Activated CD8-positive, alpha-beta memory T cell treated with anti-CD3 and anti-CD28 coated beads for 4 hours (primary cell): ENCODE data around the gene RXYLT1.
"Not testable (repeated sequence)": the region's sequence is repeated elsewhere in the genome, so short reads cannot be mapped to it uniquely, and the experiment has no call there.

Experiments
- DNase-seq, 2 donors: peaks; one replicate each; pipeline ENCODE4 v3.0.0-alpha.2; 2020; ENCODE audit warnings: low read depth in 2 of 2

RXYLT1 gene

GRCh38 chr12:63779498-63780481 is at the start of gene RXYLT1:
Gene RXYLT1, plus strand, starts transcription at chr12:63779909. Its CDS starts 52 bp downstream, at chr12:63779961.
- DNase-seq = peak; percentile 63 to 68

GRCh38 chr12:63732779-63733178 is 46.9 kb upstream of the RXYLT1 start:
- not testable (repeated sequence) for DNase-seq

GRCh38 chr12:63733585-63733984 is 46.1 kb upstream of the RXYLT1 start:
- DNase-seq = not testable (repeated sequence)

GRCh38 chr12:63740551-63740950 is 39.2 kb upstream of the RXYLT1 start:
- DNase-seq = not testable (repeated sequence)

GRCh38 chr12:63741431-63741830 is 38.3 kb upstream of the RXYLT1 start:
- not testable (repeated sequence) for DNase-seq

- DNase-seq = not testable (repeated sequence)
Measured at GRCh38 chr12:63744110-63744509, 35.6 kb upstream of the RXYLT1 start.

DNA sequence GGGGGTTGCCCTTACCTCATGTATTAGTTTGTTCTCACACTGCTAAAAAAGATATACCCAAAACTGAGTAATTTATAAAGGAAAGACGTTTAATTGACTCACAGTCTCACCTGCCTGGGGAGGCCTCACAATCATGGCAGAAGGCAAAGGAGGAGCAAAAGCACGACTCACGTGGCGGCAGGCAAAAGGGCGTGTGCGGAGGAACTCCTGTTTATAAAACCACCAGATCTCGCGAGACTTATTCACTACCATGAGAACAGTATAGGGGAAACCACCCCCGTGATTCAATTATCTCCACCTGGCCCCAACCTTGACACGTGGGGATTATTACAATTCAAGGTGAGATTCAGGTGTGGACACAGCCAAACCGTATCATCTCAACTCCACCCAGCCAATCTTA is 33.2 kb upstream of the RXYLT1 start:
- DNase-seq = not testable (repeated sequence)

DNA sequence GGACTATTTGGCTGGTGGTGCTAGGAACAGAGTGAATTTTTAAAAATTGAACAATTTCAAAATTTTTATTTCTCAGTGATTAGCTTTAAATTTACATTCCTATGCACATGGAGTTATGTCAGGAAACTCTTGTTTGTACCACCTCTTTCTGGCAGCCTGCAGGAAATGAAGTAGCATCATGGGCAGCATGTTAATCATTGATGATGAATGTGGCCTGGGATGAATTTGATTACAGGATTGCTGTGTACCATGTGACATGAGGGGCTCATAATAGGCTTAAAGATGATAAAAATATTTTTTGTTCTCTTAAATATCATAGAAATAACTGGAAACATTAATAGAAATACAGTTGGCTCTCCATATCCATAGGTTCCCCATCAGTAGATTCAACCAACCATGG is 32.6 kb upstream of the RXYLT1 start:
- not testable (repeated sequence) for DNase-seq

- DNase-seq = no peak
Measured at GRCh38 chr12:63747553-63747952, 32.2 kb upstream of the RXYLT1 start.

GRCh38 chr12:63752283-63752682 is 27.4 kb upstream of the RXYLT1 start:
- DNase-seq = no peak

DNA sequence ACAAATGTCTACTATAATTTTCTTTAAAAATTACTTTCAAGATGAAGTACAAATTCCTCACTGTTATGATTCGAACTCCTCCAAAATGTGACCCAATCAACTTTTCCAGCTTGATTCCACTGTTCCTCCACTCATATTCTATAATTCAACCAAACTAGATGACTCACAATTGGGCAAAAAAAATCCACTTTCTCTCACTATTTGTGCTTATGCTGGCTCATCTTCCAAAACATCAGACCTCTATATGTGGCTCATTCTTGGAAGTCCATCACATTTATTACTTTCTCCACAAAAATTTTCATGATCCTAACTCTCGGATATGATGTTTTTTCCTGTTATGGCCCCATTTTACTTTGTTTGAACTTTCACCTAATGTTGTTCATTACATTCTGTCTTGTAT is 26.9 kb upstream of the RXYLT1 start:
- no peak for DNase-seq

GRCh38 chr12:63753743-63754142 is 26.0 kb upstream of the RXYLT1 start:
- DNase-seq = no peak

- DNase-seq = no peak
Measured at GRCh38 chr12:63764481-63764880, 15.2 kb upstream of the RXYLT1 start.

- no peak for DNase-seq
Measured at GRCh38 chr12:63766498-63766897, 13.2 kb upstream of the RXYLT1 start.

GRCh38 chr12:63770375-63770774 is 9.3 kb upstream of the RXYLT1 start:
- no peak for DNase-seq

DNA sequence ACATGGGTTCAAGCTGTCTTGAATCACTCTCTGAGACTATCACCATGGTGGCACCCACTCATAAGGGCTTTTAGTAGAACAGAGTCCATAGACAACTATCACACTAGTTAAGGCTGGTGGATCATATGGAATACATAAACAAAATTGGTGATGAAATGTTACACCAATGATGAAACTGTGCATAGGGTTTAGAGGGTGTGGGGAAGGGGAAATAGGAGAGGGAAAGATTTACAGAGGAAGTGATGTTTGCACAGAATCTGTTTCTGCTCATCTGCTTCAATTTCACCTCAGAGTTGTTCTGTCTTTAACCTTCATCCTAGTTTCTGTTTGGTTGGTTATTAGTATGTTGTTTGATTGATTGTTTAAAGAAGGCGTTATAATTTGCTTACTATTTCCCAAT is 2.4 kb upstream of the RXYLT1 start:
- DNase-seq = no peak

- DNase-seq = no peak
Measured at GRCh38 chr12:63782466-63782865, 2.8 kb downstream of the RXYLT1 start.

DNA sequence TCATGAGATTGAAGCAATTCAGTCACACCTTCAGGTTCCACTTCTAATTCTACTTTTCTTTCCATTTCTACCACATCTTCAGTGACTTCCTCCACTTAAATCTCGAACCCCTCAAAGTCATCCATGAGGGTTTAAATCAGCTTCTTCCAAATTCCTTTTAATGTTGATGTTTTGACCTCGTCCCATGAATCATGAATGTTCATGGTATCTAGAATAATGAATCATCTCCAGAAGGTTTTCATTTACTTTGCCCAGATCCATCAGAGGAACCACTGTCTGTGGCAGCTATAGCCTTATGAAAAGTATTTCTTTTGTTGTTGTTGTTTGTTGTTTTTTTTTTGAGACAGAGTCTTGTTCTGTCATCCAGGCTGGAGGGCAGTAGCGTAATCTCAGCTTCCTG is 7.6 kb downstream of the RXYLT1 start:
- DNase-seq = no peak

DNA sequence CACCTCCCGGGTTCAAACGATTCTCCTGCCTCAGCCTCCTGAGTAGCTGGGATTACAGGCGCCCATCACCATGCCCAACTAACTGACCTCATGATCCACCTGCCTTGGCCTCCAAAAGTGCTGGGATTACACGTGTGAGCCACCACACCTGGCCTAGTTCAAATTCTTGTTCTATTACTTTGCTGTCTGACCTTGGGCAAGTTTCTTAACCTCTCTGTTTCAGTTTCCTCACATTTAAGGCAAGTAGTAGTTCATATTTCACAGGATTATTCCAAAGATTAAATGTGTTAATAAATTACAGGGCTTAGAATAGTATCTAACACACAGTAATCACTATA is 10.9 kb downstream of the RXYLT1 start:
- no peak for DNase-seq

- no peak for DNase-seq
Measured at GRCh38 chr12:63792338-63792737, 12.6 kb downstream of the RXYLT1 start.

GRCh38 chr12:63795032-63795687 is 15.5 kb downstream of the RXYLT1 start:
- no peak for DNase-seq

DNA sequence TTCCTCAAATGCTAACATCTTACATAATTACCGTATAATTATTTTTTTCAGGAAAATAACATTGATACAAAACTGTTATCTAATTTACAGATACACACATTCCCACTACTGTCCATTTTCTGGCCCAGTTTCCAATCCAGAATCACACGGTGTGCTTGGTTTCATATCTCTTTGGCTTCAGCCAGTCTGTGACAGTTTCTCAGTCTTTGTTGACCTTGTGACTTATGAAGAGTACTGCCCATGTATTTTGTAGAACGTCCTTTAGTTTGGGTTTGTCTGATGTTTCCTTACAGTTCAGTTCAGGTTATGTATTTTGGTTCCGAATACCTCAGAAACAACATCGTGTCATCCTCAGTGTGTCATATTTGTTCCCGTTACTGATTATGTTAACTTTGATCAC is 16.2 kb downstream of the RXYLT1 start:
- no peak for DNase-seq

GRCh38 chr12:63802012-63802608 is 22.4 kb downstream of the RXYLT1 start:
- no peak for DNase-seq
